Heart right ventricle (tissue), 16 donors: ENCODE measurements around the gene INO80B. TPM values are rescaled to one million over a fixed set of nuclear protein-coding genes. Genes with fewer than 3 reads are reported as not detected.
A peak's percentile ranks its signal among the peaks of the same experiment; 100 is the strongest.

Source experiments
- ATAC-seq, 8 donors: fragments of 200-7000 bp; cut with Tn5 transposase; one replicate each; pipeline ENCODE4 v1.9.1; 2020; ENCODE audit warnings: mild to moderate bottlenecking in 8 of 8, moderate library complexity in 8 of 8, moderate number of reproducible peaks in 1 of 8
- DNase-seq, 2 donors: peaks; one replicate each; pipeline ENCODE4 v3.0.0-alpha.2; 2020
- H3K27ac ChIP-seq, 10 donors: fragments of 200-600 bp; sonication (generic) in 2 of 10; one replicate each; pipeline versions ENCODE4 v1.5.0 to v1.8.0; 2020 to 2022; ENCODE audit warnings: mild to moderate bottlenecking in 3 of 10
- H3K27me3 ChIP-seq, 7 donors: fragments of 200-600 bp; one replicate each; pipeline ENCODE4 v1.8.0; 2021 to 2022; ENCODE audit warnings: mild to moderate bottlenecking in 2 of 7
- H3K36me3 ChIP-seq, 9 donors: fragments of 200-600 bp; sonication (generic) in 1 of 9; one replicate each; pipeline versions ENCODE4 v1.5.0 to v1.8.0; 2020 to 2022; ENCODE audit warnings: mild to moderate bottlenecking in 2 of 9
- H3K4me1 ChIP-seq, 9 donors: fragments of 200-600 bp; sonication (generic) in 1 of 9; one replicate each; pipeline versions ENCODE4 v1.5.0 to v1.8.0; 2020 to 2022; ENCODE audit warnings: mild to moderate bottlenecking in 4 of 9
- H3K4me3 ChIP-seq, 10 donors: fragments of 200-600 bp; sonication (generic) in 2 of 10; one replicate each; pipeline versions ENCODE4 v1.5.0 to v1.8.0; 2020 to 2022; ENCODE audit warnings: mild to moderate bottlenecking in 7 of 10, moderate library complexity in 2 of 10
- H3K9me3 ChIP-seq, 11 donors: fragments of 200-600 bp in 10 of 11; sonication (generic) in 2 of 11; one replicate each; pipeline versions ENCODE4 v1.5.0 to v1.8.0; 2013 to 2022; ENCODE audit warnings: mild to moderate bottlenecking in 2 of 11, control low read depth in 1 of 11, moderate library complexity in 1 of 11
- CTCF ChIP-seq, 9 donors: fragments of 200-600 bp; sonication (generic) in 2 of 9; IDR thresholded peaks; one replicate each; pipeline versions ENCODE4 v1.5.0 to v1.8.0; 2021 to 2022; ENCODE audit warnings: antibody characterized with exemption in 9 of 9, mild to moderate bottlenecking in 5 of 9, moderate library complexity in 1 of 9
- WGBS, 2 donors: extraction: QIAGEN DNeasy Blood & Tissue Kit; methylation state at CpG; one replicate each; pipeline ENCODE4 v1.1.7; 2013; ENCODE audit warnings: inconsistent platforms in 1 of 2; 5-methylcytosine and 5-hydroxymethylcytosine counted together
- intact Hi-C, 10 donors: fragments of 100-400 bp; cut with DNase I; formaldehyde crosslinking; loops; one replicate each; pipeline versions ENCODE4 v1.11.1 to v1.14.2; 2022
- polyA plus RNA-seq, 2 donors: library from polyadenylated mRNA; stranded (reverse); fragments of 200-250 nt; gene quantifications; one replicate each; pipeline ENCODE4 v1.2.3, GENCODE V29; 2013
- total RNA-seq, 10 donors: library from RNA; stranded (reverse); fragmentation: NEBNext Ultra II Directional in 3 of 10; extraction: Animal tissue kit (Norgen Biotek cat#: 25700) in 3 of 10; gene quantifications; one replicate each; pipeline versions ENCODE4 v1.2.1 to v1.2.4, GENCODE V29; 2021 to 2023
- donor health status: Arrhythmogenic right ventricular cardiomyopathy.
- donor health status: ischemic (EF 13 %, LVEDD 7.1; RV severe dilation, severe dysfunction).
- donor health status: healthy with polysubstance abuse.
- donor health status: DM: no; HTN: yes; CAD: no.
- donor health status: DM: no; HTN: no; CAD: no.
- donor health status: ischemic (EF 25% LVEDD 6.9; RV normal size, moderate dysfunction).
- donor health status: ischemic (EF 25% LVEDD 5.7; RV mildly dilated, moderate dysfunction).
- donor health status: healthy.
- donor health status: DM: yes; HTN: yes; CAD: no.
- donor health status: Ischemic cardiomyopathy.
- donor health status: ischemic (EF 35%, LVEDD 5.7; RV mildly dilated, moderate dysfunction).
- donor health status: nonischemic (EF 11% LVEDD 7.7; RV severe dilation, severe dysfunction).
- donor health status: DM: yes; HTN: yes; CAD: no.
- donor health status: PGD.
- donor health status: ischemic (EF 29% LVEDD 5.4; RV normal size, mild dysfunction).
- donor health status: nonischemic (EF 23%, LVEDD 6.1; RV moderate dilation, normal function).

INO80B gene
- total and polyA plus RNA-seq, 12 donors, result 8.9 to 40.7 (median 19.8) TPM

- Histone ChIP-seq H3K36me3 (no peaks in the 10 kb centered on the region), H3K4me1 (peaks cover 8 to 49% (median 37%) of the 10 kb centered on the region in 9 donors), H3K9me3 (no peaks in the 10 kb centered on the region), H3K27me3 (peaks cover 0 to 28% (median 0%) of the 10 kb centered on the region in 7 donors), H3K27ac (peak overlapping the region in 9 of 10 donors; percentile 24 to 74 (median 65)), H3K4me3 (peak overlapping the region; percentile 39 to 72 (median 65))
- TF ChIP-seq CTCF (IDR thresholded peaks at IDR 0.05), result no peak
- 44 to 47% methylated on average over 19 of the region's 19 CpGs for WGBS, 2 donors
- ATAC-seq (peak in 7 of 8 donors; percentile 7 to 45 (median 21)), DNase-seq (peak in 1 of 2 donors; percentile 33)
- intact Hi-C loops, result no loop called here
Measured at GRCh38 chr2:74414441-74414840, 40.4 kb upstream of the INO80B start.

- peak; percentile 64 to 68 for DNase-seq
- Histone ChIP-seq H3K4me1 (peaks cover 8 to 49% (median 41%) of the 10 kb centered on the region in 9 donors), H3K4me3 (peak overlapping the region; percentile 39 to 72 (median 65)), H3K36me3 (no peaks in the 10 kb centered on the region), H3K27me3 (peaks cover 0 to 28% (median 0%) of the 10 kb centered on the region in 7 donors), H3K9me3 (no peaks in the 10 kb centered on the region), H3K27ac (peak overlapping the region; percentile 24 to 74 (median 62))
- ATAC-seq, result peak; percentile 75 to 86 (median 80)
- 3 to 8% methylated on average over 66 of the region's 66 CpGs for WGBS, 2 donors
- intact Hi-C loops, result loop anchor here in 1 of 10 donors (5.0 kb wide), 1 partner anchor 57 kb away; the partner anchor contains the start of gene MRPL53
- peak; percentile 12 to 73 (median 47) for TF ChIP-seq CTCF (IDR thresholded peaks at IDR 0.05)
Measured at GRCh38 chr2:74414881-74415761, 39.8 kb upstream of the INO80B start.

GRCh38 chr2:74415762-74416395 lies 39.0 kb upstream of the INO80B start:
- ATAC-seq (peak in 4 of 8 donors; percentile 4 to 11 (median 7)), DNase-seq (no peak)
- Histone ChIP-seq H3K36me3 (no peaks in the 10 kb centered on the region), H3K9me3 (no peaks in the 10 kb centered on the region), H3K27ac (peak overlapping the region in 6 of 10 donors; percentile 27 to 74 (median 63)), H3K4me1 (peaks cover 8 to 53% (median 46%) of the 10 kb centered on the region in 9 donors), H3K27me3 (peaks cover 0 to 28% (median 0%) of the 10 kb centered on the region in 7 donors), H3K4me3 (peak overlapping the region in 9 of 10 donors; percentile 47 to 72 (median 65))
- intact Hi-C loops, result loop anchor here in 1 of 10 donors (5.0 kb wide), 1 partner anchor 56 kb away; the partner anchor contains the start of gene MRPL53
- no peak for TF ChIP-seq CTCF (IDR thresholded peaks at IDR 0.05)
- WGBS, 2 donors, result 51 to 60% methylated on average over 35 of the region's 35 CpGs

GRCh38 chr2:74416778-74417177 lies 38.1 kb upstream of the INO80B start:
- DNase-seq (no peak), ATAC-seq (no peak)
- intact Hi-C loops, result loop anchor here in 1 of 10 donors (5.0 kb wide), 1 partner anchor 56 kb away; the partner anchor contains the start of gene MRPL53
- WGBS, 2 donors, result 67 to 72% methylated on average over 3 of the region's 3 CpGs
- TF ChIP-seq CTCF (IDR thresholded peaks at IDR 0.05), result peak in 1 of 9 donors; percentile 10
- no peaks in the 10 kb centered on the region for H3K36me3 ChIP-seq
- no peak overlapping the region for H3K4me3 ChIP-seq
- no peaks in the 10 kb centered on the region for H3K9me3 ChIP-seq
- H3K4me1 ChIP-seq, result peaks cover 8 to 60% (median 54%) of the 10 kb centered on the region in 9 donors
- H3K27me3 ChIP-seq, result peaks cover 0 to 28% (median 0%) of the 10 kb centered on the region in 7 donors
- no peak overlapping the region for H3K27ac ChIP-seq
